Suprapubic skin (tissue), 4 donors: Measurements from ENCODE around the gene LTV1. TPM values are rescaled to one million over a fixed set of nuclear protein-coding genes. Genes with fewer than 3 reads are reported as not detected.

ENCODE experiments used
- DNase-seq, 2 donors: peaks; one replicate each; pipeline ENCODE4 v3.0.0-alpha.2; 2019; ENCODE audit warnings: low spot score in 2 of 2
- H3K27ac ChIP-seq: fragments of 200-600 bp; sonication (generic); one replicate; pipeline ENCODE4 v1.5.1; 2019
- H3K27me3 ChIP-seq: fragments of 200-600 bp; sonication (generic); one replicate; pipeline ENCODE4 v1.5.1; 2019
- H3K36me3 ChIP-seq: fragments of 200-600 bp; sonication (generic); one replicate; pipeline ENCODE4 v1.5.1; 2019
- H3K4me1 ChIP-seq: fragments of 200-600 bp; sonication (generic); one replicate; pipeline ENCODE4 v1.5.1; 2019
- H3K4me3 ChIP-seq: fragments of 200-600 bp; sonication (generic); one replicate; pipeline ENCODE4 v1.5.1; 2019; ENCODE audit warnings: mild to moderate bottlenecking
- H3K9me3 ChIP-seq: fragments of 200-600 bp; sonication (generic); one replicate; pipeline ENCODE4 v1.5.1; 2019
- CTCF ChIP-seq, 2 donors: fragments of 200-600 bp in 1 of 2; fragments of 450-650 bp in 1 of 2; sonication (generic) in 1 of 2; IDR thresholded peaks; one replicate each; pipeline ENCODE4 v1.5.1; 2016 to 2019; ENCODE audit warnings: antibody characterized with exemption in 2 of 2, mild to moderate bottlenecking in 1 of 2, moderate library complexity in 1 of 2
- EP300 ChIP-seq: sonication (generic); formaldehyde crosslinking; IDR thresholded peaks from one replicate; pipeline ENCODE4 v1.6.1; 2017; ENCODE audit warnings: antibody characterized with exemption
- POLR2A ChIP-seq, 2 donors: fragments of 450-650 bp; IDR thresholded peaks; one replicate each; pipeline ENCODE4 v1.6.1; 2017; ENCODE audit warnings: antibody characterized with exemption in 2 of 2, mild to moderate bottlenecking in 2 of 2, moderate library complexity in 2 of 2
- POLR2AphosphoS5 ChIP-seq, 3 donors: sonication (generic); formaldehyde crosslinking; IDR thresholded peaks; one replicate each; pipeline ENCODE4 v1.6.1; 2017; ENCODE audit warnings: antibody characterized with exemption in 3 of 3
- WGBS: methylation state at CpG from one replicate; pipeline ENCODE4 v1.1.5; 2018; 5-methylcytosine and 5-hydroxymethylcytosine counted together
- total RNA-seq, 4 donors: library from RNA; depleted of rRNA; stranded (reverse); fragments of >200 nt; gene quantifications; one replicate each; pipeline ENCODE4 v1.1.0, GENCODE V29; 2016

Gene LTV1
- total RNA-seq, 4 donors from 2014 or later, result 18.1 to 23.9 (median 20.3) TPM

- H3K4me3 ChIP-seq, result no peak overlapping the region
- no peaks in the 10 kb centered on the region for H3K4me1 ChIP-seq
- no peak for TF ChIP-seq CTCF (IDR thresholded peaks at IDR 0.05)
- TF ChIP-seq POLR2AphosphoS5 (IDR thresholded peaks at IDR 0.05), result no peak
- TF ChIP-seq EP300, result no peak
- TF ChIP-seq POLR2A (IDR thresholded peaks at IDR 0.05), result no peak
- H3K27me3 ChIP-seq, result no peaks in the 10 kb centered on the region
- WGBS, result 74% methylated on average over 4 of the region's 4 CpGs
- H3K36me3 ChIP-seq, result peaks cover 8% of the 10 kb centered on the region
- H3K27ac ChIP-seq, result no peak overlapping the region
- DNase-seq, result no peak
- no peaks in the 10 kb centered on the region for H3K9me3 ChIP-seq
Observed at GRCh38 chr6:143804835-143805239, 38.3 kb upstream of the LTV1 start.

- DNase-seq, result no peak
- no peak overlapping the region for H3K27ac ChIP-seq
- 84% methylated on average over 8 of the region's 8 CpGs for WGBS
- no peak overlapping the region for H3K4me3 ChIP-seq
- H3K9me3 ChIP-seq, result no peaks in the 10 kb centered on the region
- no peak for TF ChIP-seq POLR2A (IDR thresholded peaks at IDR 0.05)
- no peak for TF ChIP-seq POLR2AphosphoS5 (IDR thresholded peaks at IDR 0.05)
- TF ChIP-seq EP300, result no peak
- TF ChIP-seq CTCF (IDR thresholded peaks at IDR 0.05), result no peak
- H3K36me3 ChIP-seq, result peaks cover 8% of the 10 kb centered on the region
- no peaks in the 10 kb centered on the region for H3K27me3 ChIP-seq
- H3K4me1 ChIP-seq, result no peaks in the 10 kb centered on the region
Observed at GRCh38 chr6:143806282-143807102, 36.6 kb upstream of the LTV1 start.

- Histone ChIP-seq H3K9me3 (no peaks in the 10 kb centered on the region), H3K27me3 (no peaks in the 10 kb centered on the region), H3K27ac (no peak overlapping the region), H3K4me3 (no peak overlapping the region), H3K36me3 (peaks cover 8% of the 10 kb centered on the region), H3K4me1 (no peaks in the 10 kb centered on the region)
- 89% methylated on average over 6 of the region's 6 CpGs for WGBS
- no peak for DNase-seq
- TF ChIP-seq CTCF (IDR thresholded peaks at IDR 0.05), result no peak
- no peak for TF ChIP-seq EP300
- TF ChIP-seq POLR2A (IDR thresholded peaks at IDR 0.05), result no peak
- no peak for TF ChIP-seq POLR2AphosphoS5 (IDR thresholded peaks at IDR 0.05)
Observed at GRCh38 chr6:143807103-143807772, 35.9 kb upstream of the LTV1 start.

GRCh38 chr6:143810745-143811144 lies 32.4 kb upstream of the LTV1 start:
- no peaks in the 10 kb centered on the region for H3K9me3 ChIP-seq
- peaks cover 5% of the 10 kb centered on the region for H3K36me3 ChIP-seq
- no peak for TF ChIP-seq EP300
- TF ChIP-seq POLR2A (IDR thresholded peaks at IDR 0.05), result no peak
- no peak for TF ChIP-seq CTCF (IDR thresholded peaks at IDR 0.05)
- TF ChIP-seq POLR2AphosphoS5 (IDR thresholded peaks at IDR 0.05), result no peak
- no peaks in the 10 kb centered on the region for H3K27me3 ChIP-seq
- DNase-seq, result no peak
- 97% methylated on average over 2 of the region's 2 CpGs for WGBS
- H3K27ac ChIP-seq, result no peak overlapping the region
- H3K4me1 ChIP-seq, result no peaks in the 10 kb centered on the region
- no peak overlapping the region for H3K4me3 ChIP-seq

GRCh38 chr6:143811501-143812157 lies 31.5 kb upstream of the LTV1 start:
- DNase-seq, result no peak
- Histone ChIP-seq H3K27ac (no peak overlapping the region), H3K27me3 (no peaks in the 10 kb centered on the region), H3K9me3 (no peaks in the 10 kb centered on the region), H3K4me1 (no peaks in the 10 kb centered on the region), H3K36me3 (peaks cover 5% of the 10 kb centered on the region), H3K4me3 (no peak overlapping the region)
- no peak for TF ChIP-seq EP300
- 90% methylated on average over 2 of the region's 2 CpGs for WGBS
